ENCODE data around the gene KLRC4.

The KLRC4 gene

GRCh38 chr12:10358969-10359368, 50.6 kb downstream of the KLRC4 start:
- DNase-seq (ENCODE audit: low read depth), result no peak
- in situ Hi-C loops (cut with HindIII; ENCODE audit: low sequenced_read_pairs), result no loop called here
- no peak for TF ChIP-seq CTCF (IDR thresholded peaks at IDR 0.05; ENCODE audit: low read depth, low read length, missing control alignments)
- no peak overlapping the region for H3K4me3 ChIP-seq (ENCODE audit: low read depth, low read length)

DNA sequence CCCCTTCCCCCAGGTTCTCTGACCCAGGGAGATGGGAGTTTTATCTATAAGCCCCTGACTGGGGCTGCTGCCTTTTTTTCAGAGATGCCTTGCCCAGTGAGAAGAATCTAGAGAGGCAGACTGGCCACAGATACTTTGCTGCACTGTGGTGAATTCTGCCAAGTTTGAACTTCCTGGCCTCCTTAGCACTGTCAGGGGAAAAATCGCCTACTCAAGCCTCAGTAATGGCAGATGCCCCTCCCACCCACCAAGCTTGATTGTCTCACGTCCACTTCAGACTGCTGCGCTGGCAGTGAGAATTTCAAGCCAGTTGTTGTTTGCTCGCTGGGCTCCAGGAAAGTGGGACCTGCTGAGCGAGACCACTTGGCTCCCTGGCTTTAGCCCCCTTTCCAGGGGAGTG, 51.4 kb downstream of the KLRC4 start:
- H3K4me3 ChIP-seq (ENCODE audit: low read depth, low read length), result no peak overlapping the region
- TF ChIP-seq CTCF (IDR thresholded peaks at IDR 0.05; ENCODE audit: low read depth, low read length, missing control alignments), result no peak
- no peak for DNase-seq (ENCODE audit: low read depth)
- in situ Hi-C loops (cut with HindIII; ENCODE audit: low sequenced_read_pairs), result no loop called here

All from astrocyte of the cerebellum (primary cell).